IPS DF 6.9 (cell line): ENCODE results near the gene PRPS1L1.

Experiments used
- DNase-seq: peaks from one replicate; pipeline ENCODE4 v3.0.0-alpha.2; 2013; ENCODE audit warnings: low read depth, low spot score
- H3K27ac ChIP-seq: one replicate; pipeline ENCODE4 v1.5.1; 2013; ENCODE audit warnings: low read length, control low read depth
- H3K27me3 ChIP-seq: 2 replicates; pipeline ENCODE4 v1.6.1; 2013; ENCODE audit warnings: mild to moderate bottlenecking, low read length; ENCODE audit not compliant: control insufficient read depth, insufficient read depth
- H3K36me3 ChIP-seq: 2 replicates; pipeline ENCODE4 v1.6.1; 2013; ENCODE audit warnings: low read length; ENCODE audit not compliant: control insufficient read depth, insufficient read depth
- H3K4me1 ChIP-seq: 2 replicates; pipeline ENCODE4 v1.6.1; 2013; ENCODE audit warnings: low read length; ENCODE audit not compliant: control insufficient read depth, insufficient read depth
- H3K4me3 ChIP-seq: 2 replicates; pipeline ENCODE4 v1.5.1; 2013; ENCODE audit warnings: mild to moderate bottlenecking, low read length
- H3K9me3 ChIP-seq: 2 replicates; pipeline ENCODE4 v1.6.1; 2013; ENCODE audit warnings: low read length, inconsistent platforms; ENCODE audit not compliant: control insufficient read depth, insufficient read depth
- WGBS: extraction: QIAGEN DNeasy Blood & Tissue Kit; methylation state at CpG from one replicate; pipeline ENCODE4 v1.1.7; 2013; ENCODE audit warnings: mixed read lengths, missing lambda C conversion rate; ENCODE audit not compliant: insufficient read length, insufficient coverage; 5-methylcytosine and 5-hydroxymethylcytosine counted together

PRPS1L1 gene

DNA sequence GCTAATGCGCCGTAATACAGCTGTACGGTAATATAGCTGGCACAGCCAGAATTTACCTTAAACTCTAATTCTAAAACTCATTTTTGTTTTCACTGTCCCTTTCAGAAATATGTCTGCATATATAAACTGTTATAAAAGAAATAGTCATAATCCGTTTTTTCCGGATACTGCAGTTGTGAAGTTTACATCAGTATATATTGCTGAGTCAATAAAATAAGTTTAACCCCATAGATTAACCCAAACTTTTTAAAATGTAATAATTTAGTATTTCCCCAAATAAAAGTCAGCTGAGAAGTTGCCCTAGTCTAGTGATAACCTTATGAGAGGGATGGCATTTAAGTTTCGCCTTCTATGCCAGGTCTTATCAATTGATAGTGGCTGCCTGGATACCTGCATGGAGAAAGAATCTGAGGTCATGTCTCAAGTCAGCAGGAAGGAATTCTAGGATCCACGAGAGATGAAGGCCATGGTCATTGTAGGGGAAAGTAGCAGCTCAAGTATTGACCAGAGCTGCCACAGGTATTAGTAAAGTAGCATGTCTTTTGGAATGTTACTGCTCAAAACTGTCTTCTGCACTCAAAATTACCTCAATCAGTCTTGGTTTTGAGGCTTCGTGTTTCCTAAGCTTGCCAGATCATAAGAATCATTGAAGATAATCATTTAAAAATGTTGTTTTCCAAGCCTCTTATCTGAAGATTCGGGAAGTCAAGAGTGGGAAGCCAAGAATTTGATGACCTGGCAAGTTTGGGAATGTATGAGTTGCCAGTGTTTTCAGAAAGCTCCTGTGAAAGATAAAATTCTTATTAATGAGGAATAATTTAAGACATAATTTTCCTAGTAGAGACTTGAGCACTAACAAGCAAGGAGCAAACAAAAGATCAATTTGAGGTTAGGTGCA lies 10.8 kb downstream of the PRPS1L1 start:
- no peak for DNase-seq
- no peaks in the 10 kb centered on the region for H3K36me3 ChIP-seq
- H3K9me3 ChIP-seq, result no peaks in the 10 kb centered on the region
- H3K4me1 ChIP-seq, result no peaks in the 10 kb centered on the region
- H3K27ac ChIP-seq, result no peak overlapping the region
- no peak overlapping the region for H3K4me3 ChIP-seq
- no CpG with 5 or more reads among the region's 9 CpGs for WGBS
- no peaks in the 10 kb centered on the region for H3K27me3 ChIP-seq

DNA sequence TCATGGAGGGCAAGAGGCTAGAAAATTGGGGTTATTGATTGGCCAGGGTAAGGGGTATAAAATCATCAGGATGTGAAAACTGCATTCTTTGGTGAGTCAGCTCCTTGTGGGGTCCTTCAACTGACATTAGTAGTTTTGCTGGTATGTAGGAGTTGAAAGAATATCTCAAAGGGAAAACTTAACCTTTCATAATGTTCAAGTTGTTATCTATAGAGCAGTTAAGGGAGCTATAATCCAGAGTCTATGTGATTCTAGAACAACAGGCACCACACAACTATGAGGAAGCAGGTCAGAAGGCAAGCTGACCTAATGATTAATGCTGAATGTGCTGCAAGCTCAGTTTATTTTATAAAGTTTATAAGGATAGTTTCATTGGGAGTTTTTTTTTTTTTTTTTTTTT lies 13.7 kb downstream of the PRPS1L1 start:
- Histone ChIP-seq H3K4me1 (no peaks in the 10 kb centered on the region), H3K27me3 (no peaks in the 10 kb centered on the region), H3K36me3 (no peaks in the 10 kb centered on the region), H3K4me3 (no peak overlapping the region), H3K9me3 (no peaks in the 10 kb centered on the region), H3K27ac (no peak overlapping the region)
- DNase-seq, result no peak

DNA sequence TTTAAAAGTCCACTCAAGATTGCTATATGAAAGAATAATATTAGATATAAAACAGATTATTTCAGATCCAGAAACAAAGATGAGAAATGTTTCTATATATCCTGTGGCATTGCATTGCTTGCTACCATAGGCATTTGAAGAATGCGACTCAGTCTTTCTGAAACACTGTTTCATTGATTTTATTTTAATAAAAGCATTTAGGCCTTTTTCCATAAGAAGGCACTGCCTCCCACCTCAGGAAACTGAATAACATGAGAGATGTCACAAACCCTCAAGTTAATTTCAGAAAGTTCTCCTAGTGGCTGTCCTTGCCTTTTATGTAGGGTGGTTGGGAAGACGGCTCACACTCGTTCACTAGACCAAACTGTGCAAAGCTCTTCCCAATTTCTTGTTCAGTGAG lies 23.3 kb downstream of the PRPS1L1 start:
- Histone ChIP-seq H3K4me1 (no peaks in the 10 kb centered on the region; the same call in 1 of the 2 replicates), H3K9me3 (no peaks in the 10 kb centered on the region), H3K27me3 (no peaks in the 10 kb centered on the region), H3K36me3 (no peaks in the 10 kb centered on the region), H3K4me3 (no peak overlapping the region), H3K27ac (no peak overlapping the region)
- DNase-seq, result no peak
- no CpG with 5 or more reads among the region's 3 CpGs for WGBS

DNA sequence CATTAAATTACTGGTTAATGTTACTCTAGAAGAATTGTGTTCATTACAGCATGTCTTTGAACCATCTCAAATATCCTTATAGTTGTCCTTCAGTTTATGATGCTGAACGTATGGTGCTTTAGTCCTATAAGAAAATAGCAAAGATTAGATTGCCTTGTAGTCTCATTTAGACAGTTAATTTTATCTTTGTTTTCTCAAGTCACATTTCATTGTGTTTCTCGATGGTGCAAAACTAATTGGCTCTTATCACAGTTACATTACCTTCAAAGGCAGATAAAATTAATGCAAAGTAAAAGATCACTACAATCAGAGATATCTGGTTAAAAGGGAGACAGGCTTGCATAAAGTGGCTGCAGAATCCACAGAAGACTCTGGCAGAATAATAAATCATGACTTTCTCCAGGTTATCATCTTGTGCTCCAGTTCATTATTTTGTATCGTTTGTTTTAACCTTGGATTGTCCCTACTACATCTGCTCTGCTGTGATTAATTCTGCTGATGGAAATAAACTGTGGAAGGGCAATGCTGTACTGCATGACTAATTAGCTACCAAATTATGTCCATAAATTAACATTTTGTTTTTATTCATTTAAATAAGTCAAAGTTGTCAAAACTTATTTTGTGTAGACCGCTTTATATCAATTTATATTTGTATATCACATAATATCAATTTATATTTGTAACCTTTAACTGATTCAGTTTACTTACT lies 24.2 kb downstream of the PRPS1L1 start:
- H3K9me3 ChIP-seq, result no peaks in the 10 kb centered on the region
- no peaks in the 10 kb centered on the region for H3K36me3 ChIP-seq
- no peaks in the 10 kb centered on the region for H3K27me3 ChIP-seq
- no peak overlapping the region for H3K27ac ChIP-seq
- H3K4me1 ChIP-seq, result no peaks in the 10 kb centered on the region; the same call in 1 of the 2 replicates
- DNase-seq, result no peak
- no peak overlapping the region for H3K4me3 ChIP-seq
- WGBS, result no CpG with 5 or more reads among the region's 4 CpGs

DNA sequence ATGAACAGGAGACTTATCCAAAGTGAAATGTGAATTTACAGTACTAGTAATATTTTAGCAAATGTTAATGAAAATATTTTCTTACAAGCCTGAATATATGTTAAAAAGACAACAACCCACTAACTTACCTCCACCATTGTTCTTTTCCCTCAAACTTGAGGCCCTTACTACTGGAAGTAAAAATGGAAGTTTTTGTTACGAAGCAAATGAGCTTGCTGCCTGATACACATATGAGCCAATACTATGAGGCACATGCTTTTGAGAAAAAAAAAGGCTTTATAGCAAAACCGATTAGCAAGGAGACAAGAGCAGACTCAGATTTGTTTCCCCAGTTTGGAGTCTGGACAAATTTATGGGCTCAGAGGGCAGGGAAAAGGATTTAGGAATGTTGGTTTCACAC lies 29.0 kb downstream of the PRPS1L1 start:
- Histone ChIP-seq H3K4me1 (no peaks in the 10 kb centered on the region), H3K27me3 (no peaks in the 10 kb centered on the region), H3K27ac (no peak overlapping the region), H3K36me3 (no peaks in the 10 kb centered on the region), H3K9me3 (no peaks in the 10 kb centered on the region), H3K4me3 (no peak overlapping the region)
- no peak for DNase-seq
- WGBS, result no CpG with 5 or more reads among the region's 2 CpGs

DNA sequence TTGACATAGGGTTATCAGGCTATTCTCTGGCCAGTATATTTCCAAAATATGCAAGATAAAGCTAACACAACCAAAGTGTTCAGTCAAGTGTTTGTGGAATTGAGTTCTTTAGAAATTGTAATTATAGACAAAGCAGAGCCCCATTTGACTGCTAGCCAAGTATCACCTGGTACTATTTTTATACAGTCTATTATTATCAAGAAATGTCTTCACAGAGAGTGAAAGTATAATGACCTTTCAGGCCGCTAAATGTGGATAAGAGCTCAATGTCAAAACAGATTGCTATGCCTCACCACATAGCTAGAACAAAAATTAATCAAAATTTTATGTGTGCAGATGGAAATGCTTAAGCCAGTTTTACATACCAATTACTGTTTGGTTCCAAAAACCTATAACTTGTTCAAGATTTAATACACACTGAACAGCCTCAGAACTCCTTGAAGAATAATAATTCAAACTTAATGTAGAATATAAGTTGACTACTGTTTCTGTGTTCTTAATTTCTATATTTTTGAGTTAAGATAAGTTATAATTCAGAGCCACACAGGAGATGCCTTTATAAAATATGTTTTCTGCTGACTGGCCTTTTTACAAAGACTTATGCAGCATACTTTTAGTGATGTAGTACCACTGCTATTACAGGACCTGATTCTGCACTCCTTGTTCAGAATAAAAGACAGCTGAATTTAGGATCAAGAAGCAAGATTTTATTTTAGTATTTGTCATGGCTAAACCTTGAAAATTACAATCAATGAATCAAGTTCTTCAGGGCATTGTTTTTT lies 31.0 kb downstream of the PRPS1L1 start:
- Histone ChIP-seq H3K9me3 (no peaks in the 10 kb centered on the region), H3K4me1 (no peaks in the 10 kb centered on the region), H3K27ac (no peak overlapping the region), H3K4me3 (no peak overlapping the region), H3K36me3 (no peaks in the 10 kb centered on the region), H3K27me3 (no peaks in the 10 kb centered on the region)
- no peak for DNase-seq
- WGBS, result no CpG with 5 or more reads among the region's 1 CpG

DNA sequence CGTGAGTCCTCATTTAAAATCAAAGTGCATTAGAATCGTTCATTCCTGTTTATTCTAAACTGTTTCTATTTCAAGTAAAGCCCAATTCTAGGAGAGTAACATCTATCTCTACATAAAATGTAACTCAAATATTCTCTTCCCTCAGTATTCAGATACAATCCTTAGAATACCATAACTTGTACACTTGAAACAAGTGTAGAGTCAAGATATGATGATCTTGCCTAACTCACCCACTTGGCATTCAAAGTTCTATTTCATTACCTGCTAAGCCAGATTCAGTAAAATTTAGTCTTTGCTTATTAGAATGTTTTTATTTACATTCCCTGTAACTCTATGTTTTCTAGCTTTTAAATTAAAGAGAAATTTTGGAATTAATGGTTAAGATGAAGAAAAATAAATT lies 31.6 kb downstream of the PRPS1L1 start:
- WGBS, result no CpG with 5 or more reads among the region's 2 CpGs
- no peaks in the 10 kb centered on the region for H3K36me3 ChIP-seq
- H3K27me3 ChIP-seq, result no peaks in the 10 kb centered on the region
- no peak overlapping the region for H3K27ac ChIP-seq
- no peak for DNase-seq
- H3K9me3 ChIP-seq, result no peaks in the 10 kb centered on the region
- H3K4me3 ChIP-seq, result no peak overlapping the region
- H3K4me1 ChIP-seq, result no peaks in the 10 kb centered on the region

DNA sequence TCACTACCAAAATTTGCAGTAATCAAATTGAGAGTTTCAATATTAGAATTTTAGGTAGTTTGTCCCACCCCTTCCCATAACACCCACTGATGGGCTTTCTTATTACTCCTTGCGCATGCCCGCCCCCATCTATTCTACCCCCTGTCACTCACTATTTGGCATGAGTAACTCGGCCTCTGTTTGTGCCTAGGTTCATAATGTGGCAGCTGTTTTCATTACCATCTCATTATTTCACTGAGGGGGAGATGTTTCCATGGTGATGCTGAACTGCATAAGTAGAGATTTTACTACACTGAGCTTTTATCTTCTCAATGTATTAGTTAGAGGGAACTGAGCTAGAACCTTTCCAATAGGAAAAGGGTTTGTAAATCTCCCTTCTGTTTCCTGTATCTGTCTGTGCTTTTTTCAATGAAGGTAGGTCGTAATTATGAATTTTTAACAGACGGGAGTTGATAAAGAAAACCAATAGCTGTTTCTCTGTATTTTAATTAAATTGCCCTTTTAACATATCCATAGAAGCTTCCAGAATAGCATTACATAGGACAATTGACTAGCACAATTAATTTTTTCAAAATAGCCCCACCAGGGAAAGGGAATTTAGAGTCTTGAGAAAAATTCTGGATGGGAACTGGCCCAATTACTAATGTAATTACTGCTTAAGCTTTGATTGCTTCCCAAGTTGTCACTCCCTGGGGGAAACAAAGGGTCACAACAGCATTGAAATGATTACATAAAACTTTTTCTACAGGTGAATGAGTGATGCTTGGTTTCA lies 33.4 kb downstream of the PRPS1L1 start:
- Histone ChIP-seq H3K27ac (no peak overlapping the region), H3K9me3 (no peaks in the 10 kb centered on the region), H3K4me1 (no peaks in the 10 kb centered on the region), H3K27me3 (no peaks in the 10 kb centered on the region), H3K4me3 (no peak overlapping the region), H3K36me3 (no peaks in the 10 kb centered on the region)
- WGBS, result no CpG with 5 or more reads among the region's 5 CpGs
- no peak for DNase-seq

DNA sequence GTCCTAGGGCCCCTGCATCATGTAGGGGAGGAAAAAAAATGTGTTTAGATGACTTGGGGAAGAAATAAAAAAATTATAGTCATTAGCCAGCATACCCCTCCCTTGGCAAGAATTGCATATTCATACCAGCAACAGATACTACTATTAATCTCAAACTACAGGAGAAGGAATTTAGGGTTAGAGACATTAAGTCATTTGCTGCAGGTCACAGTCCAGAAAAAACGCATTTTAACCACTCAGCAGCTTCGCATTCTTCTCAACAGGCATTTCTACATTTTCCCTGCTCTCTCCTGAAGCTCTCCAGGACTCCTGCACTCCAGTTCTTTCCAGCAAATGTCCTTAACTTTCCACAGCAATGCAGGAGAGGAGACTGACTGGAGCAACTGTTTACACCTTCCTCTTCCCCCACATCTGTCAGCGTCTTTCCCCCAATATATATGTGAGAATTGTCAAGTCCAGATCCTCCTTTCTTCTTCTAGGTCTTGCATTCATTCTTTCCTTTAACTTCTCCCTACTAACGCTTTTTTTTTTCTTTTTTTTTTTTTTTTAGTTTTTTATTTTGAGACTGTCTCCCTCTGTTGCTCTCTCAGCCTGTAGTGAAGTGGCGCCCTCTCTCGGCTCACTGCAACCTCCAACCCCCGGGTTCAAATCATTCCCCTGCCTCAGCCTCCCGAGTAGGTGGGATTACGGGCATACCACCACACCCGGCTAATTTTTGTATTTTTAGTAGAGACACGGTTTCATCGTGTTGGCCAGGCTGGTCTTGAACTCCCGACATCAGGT lies 35.6 kb downstream of the PRPS1L1 start:
- Histone ChIP-seq H3K36me3 (no peaks in the 10 kb centered on the region), H3K4me3 (no peak overlapping the region), H3K4me1 (no peaks in the 10 kb centered on the region), H3K9me3 (no peaks in the 10 kb centered on the region), H3K27me3 (no peaks in the 10 kb centered on the region), H3K27ac (no peak overlapping the region)
- WGBS, result no CpG with 5 or more reads among the region's 13 CpGs
- DNase-seq, result no peak
